HPDE6-E6E7 (cell line): ENCODE results near the gene MATR3.
"Not testable (repeated sequence)": the region's sequence is repeated elsewhere in the genome, so short reads cannot be mapped to it uniquely, and the experiment has no call there.

Experiments used
- DNase-seq: peaks from one replicate; pipeline ENCODE4 v3.0.0; 2011; ENCODE audit warnings: missing footprints; ENCODE audit errors: extremely low spot score

MATR3 gene

GRCh38 chr5:139293507-139294373 is at the start of gene MATR3:
Gene MATR3, plus strand, starts transcription at chr5:139293740. Its CDS starts 13,676 bp downstream, at chr5:139307416.
- DNase-seq: peak; percentile 84

GRCh38 chr5:139245637-139246339 is 47.8 kb upstream of the MATR3 start:
- DNase-seq: no peak

- DNase-seq: peak; percentile 38
Measured at GRCh38 chr5:139246394-139246793, 47.1 kb upstream of the MATR3 start.

- no peak for DNase-seq
Measured at GRCh38 chr5:139248826-139249453, 44.6 kb upstream of the MATR3 start.

GRCh38 chr5:139251281-139251687 is 42.3 kb upstream of the MATR3 start:
- DNase-seq: no peak

- no peak for DNase-seq
Measured at GRCh38 chr5:139251695-139252288, 41.7 kb upstream of the MATR3 start.

- DNase-seq: no peak
Measured at GRCh38 chr5:139253115-139253514, 40.4 kb upstream of the MATR3 start.

- no peak for DNase-seq
Measured at GRCh38 chr5:139256820-139257219, 36.7 kb upstream of the MATR3 start.

- no peak for DNase-seq
Measured at GRCh38 chr5:139262059-139262741, 31.3 kb upstream of the MATR3 start.

- peak; percentile 94 for DNase-seq
Measured at GRCh38 chr5:139262742-139263445, 30.6 kb upstream of the MATR3 start.

- DNase-seq: no peak
Measured at GRCh38 chr5:139263536-139263935, 30.0 kb upstream of the MATR3 start.

- DNase-seq: no peak
Measured at GRCh38 chr5:139263946-139264345, 29.6 kb upstream of the MATR3 start.

GRCh38 chr5:139265001-139265400 is 28.5 kb upstream of the MATR3 start:
- no peak for DNase-seq

GRCh38 chr5:139266236-139266635 is 27.3 kb upstream of the MATR3 start:
- no peak for DNase-seq

- no peak for DNase-seq
Measured at GRCh38 chr5:139267481-139267880, 26.1 kb upstream of the MATR3 start.

- DNase-seq: no peak
Measured at GRCh38 chr5:139268364-139269202, 25.0 kb upstream of the MATR3 start.

- not testable (repeated sequence) for DNase-seq
Measured at GRCh38 chr5:139270718-139271117, 22.8 kb upstream of the MATR3 start.

GRCh38 chr5:139271201-139272027 is 22.1 kb upstream of the MATR3 start:
- no peak for DNase-seq
